ENCODE data around the gene PCDH19.

DNA sequence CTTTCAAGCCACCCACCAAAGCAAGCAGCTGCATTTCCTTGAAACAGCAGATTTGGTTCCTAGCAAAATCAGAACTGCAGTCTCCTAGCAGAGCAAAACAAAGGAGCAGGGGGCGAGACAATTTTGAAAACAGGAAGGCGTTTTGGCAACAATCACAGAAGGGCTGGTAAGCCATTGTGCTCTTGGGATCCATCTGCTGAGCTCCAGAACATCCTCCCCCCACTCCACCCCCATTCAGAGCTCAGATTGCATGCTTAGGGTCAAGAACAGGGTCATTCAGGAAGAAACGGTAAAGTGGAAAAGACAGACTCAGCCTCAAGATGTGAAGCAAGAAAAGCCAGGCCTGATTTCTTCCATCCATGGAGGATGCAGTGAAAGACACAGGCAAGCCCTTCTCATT lies 7.6 kb upstream of the PCDH19 start:
- TF ChIP-seq CTCF (IDR thresholded peaks at IDR 0.05) (no peak), SIN3A (IDR thresholded peaks at IDR 0.05; ENCODE audit: borderline replicate concordance, insufficient read depth, low read depth, low read length) (no peak), REST (IDR thresholded peaks at IDR 0.05; ENCODE audit: insufficient read depth in 1 of 2, low read depth in 2 of 2, low read length in 1 of 2) (no peak), POLR2AphosphoS5 (IDR thresholded peaks at IDR 0.05; ENCODE audit: low read depth, low read length) (no peak), TCF7L2 (IDR thresholded peaks at IDR 0.05; ENCODE audit: low read depth, low read length) (no peak)

Measured in Panc1 (cell line).